Measurements from ENCODE around the gene C11orf54.
A peak's percentile ranks its signal among the peaks of the same experiment; 100 is the strongest.
"Not testable (repeated sequence)": the region's sequence is repeated elsewhere in the genome, so short reads cannot be mapped to it uniquely, and the experiment has no call there.

C11orf54 gene

GRCh38 chr11:93767018-93767417 lies 25.5 kb downstream of the C11orf54 start:
- DNase-seq = no peak

- DNase-seq = no peak
These were observed 28.7 kb downstream of the C11orf54 start for GRCh38 chr11:93770160-93770559.

DNA sequence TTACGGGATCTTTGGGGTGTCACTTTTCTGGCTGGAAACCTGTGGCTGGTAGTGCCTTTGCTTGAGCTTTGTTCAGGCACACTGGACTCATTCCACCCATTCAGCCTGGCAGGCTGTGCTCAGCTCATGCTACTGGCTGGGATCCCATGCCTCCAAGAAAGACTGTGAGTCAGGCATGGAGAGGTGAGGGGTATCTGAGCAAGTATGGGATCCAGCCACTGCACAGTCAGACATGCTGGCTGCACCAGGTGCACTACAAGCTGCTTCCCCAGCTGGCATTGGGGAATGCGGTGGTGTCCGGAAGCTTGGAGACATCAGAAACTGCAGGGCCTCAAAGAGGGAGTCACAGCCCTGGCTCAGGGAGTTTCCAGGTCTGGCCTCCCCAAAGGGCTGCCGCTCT lies 30.7 kb downstream of the C11orf54 start:
- no peak for DNase-seq

DNA sequence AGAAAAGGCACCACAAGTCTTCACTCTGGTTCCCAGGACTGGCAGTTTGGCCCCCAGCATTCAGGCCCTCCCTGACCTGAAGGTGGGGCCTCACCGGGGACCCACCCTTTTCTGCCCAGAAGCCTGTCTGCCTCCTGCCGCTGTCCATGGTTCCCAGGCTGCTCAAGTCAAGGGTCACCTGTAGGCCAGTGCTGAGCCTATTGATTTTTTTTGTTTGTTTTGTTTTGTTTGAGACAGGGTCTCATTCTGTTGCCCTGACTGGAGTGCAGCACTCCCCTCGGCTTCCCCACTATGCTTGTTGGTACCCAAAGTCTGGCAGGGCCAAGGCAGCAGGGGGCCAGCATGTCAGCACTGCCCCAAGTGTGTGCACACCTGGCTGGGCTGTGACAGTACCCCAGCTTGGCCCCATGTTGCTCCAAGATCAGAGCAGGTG lies 31.6 kb downstream of the C11orf54 start:
- DNase-seq = no peak

DNA sequence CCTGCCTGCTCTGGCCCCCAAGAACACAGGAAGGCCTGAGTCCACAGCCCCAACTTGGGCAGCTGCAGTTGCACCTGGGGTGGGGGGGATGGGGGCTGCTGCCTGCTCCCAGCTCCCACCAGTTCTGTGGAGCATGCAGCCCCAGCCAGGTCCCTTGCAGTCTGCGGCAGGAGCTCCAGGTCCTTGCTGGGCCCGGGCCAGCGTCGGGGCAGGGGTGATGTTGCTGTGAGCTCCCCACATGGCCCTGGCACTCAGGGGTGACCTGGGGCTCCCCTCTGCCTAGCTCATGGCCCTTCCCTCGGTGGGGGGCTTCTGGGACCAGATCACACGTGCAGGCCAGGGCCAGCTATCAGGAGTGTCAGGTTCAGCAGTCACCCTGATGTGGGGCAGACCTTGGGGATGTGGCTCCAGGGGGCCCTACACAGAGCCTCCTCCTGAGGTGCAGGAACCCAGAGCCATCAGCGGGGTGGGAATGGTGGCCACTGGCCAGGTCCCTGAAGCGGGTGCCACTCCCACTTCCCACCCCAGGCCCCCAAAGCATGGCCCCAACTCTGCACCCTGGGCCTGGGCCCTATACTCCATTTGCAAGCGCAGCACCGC lies 32.2 kb downstream of the C11orf54 start:
- no peak for DNase-seq

- DNase-seq = not testable (repeated sequence)
These were observed 33.1 kb downstream of the C11orf54 start for GRCh38 chr11:93774560-93774959.

DNA sequence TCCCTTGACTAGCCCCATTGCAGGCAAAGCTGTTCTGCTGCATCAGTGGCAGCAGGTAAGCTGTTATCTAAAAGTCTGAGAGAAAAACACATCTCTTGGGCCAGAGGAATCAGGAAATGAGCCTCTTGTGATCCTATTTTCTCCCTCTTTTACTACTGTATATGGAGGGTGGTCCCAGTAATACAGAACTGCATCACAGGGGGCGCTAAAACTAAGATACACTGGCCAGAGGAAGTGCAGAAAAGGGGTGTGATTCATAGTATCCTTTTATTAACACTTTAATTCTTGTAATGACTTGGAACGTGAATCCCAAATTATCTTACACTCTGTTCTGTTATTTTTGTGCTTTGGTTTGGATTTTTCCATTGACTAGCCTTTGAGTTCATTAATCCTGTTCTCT lies 33.8 kb downstream of the C11orf54 start:
- DNase-seq = no peak

GRCh38 chr11:93783362-93783761 lies 41.9 kb downstream of the C11orf54 start:
- DNase-seq = no peak

- no peak for DNase-seq
These were observed 42.3 kb downstream of the C11orf54 start for GRCh38 chr11:93783765-93784144.

- DNase-seq = peak; percentile 86
These were observed 42.9 kb downstream of the C11orf54 start, which contains the start of gene MED17 for GRCh38 chr11:93784145-93784934. MED17 (plus strand) TSS chr11:93784282; CDS start chr11:93784514, 232 bp downstream.

DNA sequence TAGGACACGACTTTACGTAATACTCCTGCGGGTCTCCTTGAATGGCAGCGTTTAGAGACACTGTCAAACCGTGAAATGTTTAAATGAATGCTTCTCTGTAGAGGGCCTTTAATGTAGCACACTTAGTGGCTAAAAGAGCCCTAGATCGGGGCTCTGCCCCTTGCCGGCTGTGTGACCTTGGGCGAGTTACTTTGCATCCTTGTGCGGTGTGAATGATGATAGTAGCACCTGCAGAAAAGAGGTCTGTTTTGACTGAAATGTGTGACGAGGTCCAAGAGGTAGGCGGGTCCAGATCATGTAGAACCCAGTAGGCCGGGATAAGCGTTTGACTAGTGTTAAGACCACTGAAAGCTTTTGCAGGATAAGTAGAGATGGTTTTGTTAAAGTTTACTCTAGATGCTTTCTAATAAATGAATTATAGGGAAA lies 43.5 kb downstream of the C11orf54 start:
- DNase-seq = no peak

GRCh38 chr11:93791493-93791892 lies 50.0 kb downstream of the C11orf54 start:
- DNase-seq = no peak

DNA sequence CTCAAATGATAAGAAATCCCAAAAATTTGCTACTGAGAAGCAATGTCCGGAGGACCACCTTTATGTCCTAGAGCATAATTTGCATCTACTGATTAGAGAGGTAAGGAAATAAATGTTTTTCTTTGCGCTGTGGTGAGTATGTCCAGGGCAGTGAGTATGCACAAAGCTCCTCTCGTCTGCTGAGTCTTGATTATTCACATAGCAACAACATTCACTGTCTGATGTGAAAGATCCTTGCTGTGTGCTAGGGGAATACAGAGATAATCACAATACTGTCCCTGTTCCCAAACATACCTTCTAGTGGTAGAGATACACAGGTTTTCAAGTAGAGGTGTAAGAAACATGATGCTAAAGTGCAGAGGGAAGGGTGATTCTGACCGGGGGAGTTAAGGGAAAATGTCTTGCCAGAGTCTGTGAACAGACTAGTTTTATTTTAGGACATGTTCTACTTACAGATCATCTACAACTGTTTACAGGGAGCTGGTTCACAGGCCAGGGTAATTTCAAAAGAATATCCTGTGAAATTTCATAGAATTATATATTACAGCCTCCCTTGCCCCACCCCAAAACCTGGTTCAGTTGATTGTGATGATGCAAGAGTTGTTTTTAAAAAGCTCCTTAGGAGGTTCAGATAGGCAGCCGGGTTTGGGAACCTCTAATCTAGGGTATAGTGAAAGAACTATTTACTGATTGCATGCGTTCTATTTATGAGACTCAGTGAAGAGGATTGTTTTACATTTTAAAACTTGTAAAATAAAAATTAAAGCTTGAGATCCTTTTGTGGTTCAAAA lies 55.2 kb downstream of the C11orf54 start:
- DNase-seq = no peak

DNA sequence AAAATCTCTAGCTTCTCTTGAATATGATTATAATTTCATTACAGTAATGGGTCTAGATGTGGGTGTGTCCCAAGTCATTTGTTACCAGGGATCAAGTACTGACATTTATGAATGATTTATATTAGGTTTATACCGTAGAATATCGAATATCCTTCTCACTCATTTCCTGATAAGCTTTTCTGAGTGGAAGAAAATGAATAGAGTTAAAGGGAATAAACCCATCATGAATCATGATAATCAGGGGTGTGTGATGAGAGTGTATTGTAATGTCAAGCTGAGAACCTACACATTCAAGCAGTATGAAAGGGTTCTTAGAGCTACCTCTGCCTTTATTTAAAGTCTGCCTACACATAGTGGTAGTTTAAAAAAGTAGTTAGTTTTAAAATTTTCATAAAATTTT lies 59.9 kb downstream of the C11orf54 start:
- DNase-seq = no peak

GRCh38 chr11:93804879-93805278 lies 63.4 kb downstream of the C11orf54 start:
- no peak for DNase-seq

GRCh38 chr11:93807980-93808379 lies 66.5 kb downstream of the C11orf54 start:
- DNase-seq = no peak

GRCh38 chr11:93813974-93814373 lies 72.5 kb downstream of the C11orf54 start:
- DNase-seq = no peak

All from NCI-H2107 (cell line).